Prostate gland (tissue), 2 donors: ENCODE results near the gene ZNF22. TPM values are rescaled to one million over a fixed set of nuclear protein-coding genes. Genes with fewer than 3 reads are reported as not detected.

Experiments used
- DNase-seq: peaks from one replicate; pipeline ENCODE4 v3.0.0-alpha.2; 2019; ENCODE audit warnings: low spot score
- H3K27ac ChIP-seq, 2 donors: fragments of 200-600 bp; sonication (generic); 2 replicates each; pipeline ENCODE4 v1.5.1; 2017 to 2019
- H3K27me3 ChIP-seq: fragments of 200-600 bp; sonication (generic); replicated peaks from 2 replicates; pipeline ENCODE4 v1.5.1; 2019; ENCODE audit not compliant: insufficient read depth
- H3K36me3 ChIP-seq, 2 donors: fragments of 200-600 bp; sonication (generic); 1 replicate in 1 of 2; 2 replicates in 1 of 2; pipeline versions ENCODE4 v1.5.1 to v1.8.1; 2017 to 2019
- H3K4me1 ChIP-seq: fragments of 200-600 bp; sonication (generic); replicated peaks from 2 replicates; pipeline ENCODE4 v1.5.1; 2019
- H3K4me3 ChIP-seq, 2 donors: fragments of 200-600 bp; sonication (generic); 2 replicates each; pipeline ENCODE4 v1.5.1; 2017 to 2019
- H3K9me3 ChIP-seq: fragments of 200-600 bp; sonication (generic); 2 replicates; pipeline ENCODE4 v1.5.1; 2017
- CTCF ChIP-seq, 4 experiments: fragments of 200-600 bp in 2 of 4; fragments of 450-650 bp in 2 of 4; sonication (generic) in 2 of 4; IDR thresholded peaks; 1 replicate in 3 of 4; 2 replicates in 1 of 4; pipeline ENCODE4 v1.5.1; 2016 to 2019; ENCODE audit warnings: antibody characterized with exemption in 4 of 4, mild to moderate bottlenecking in 2 of 4, moderate library complexity in 2 of 4
- POLR2A ChIP-seq: fragments of 450-650 bp; IDR thresholded peaks from one replicate; pipeline ENCODE4 v1.6.1; 2016; ENCODE audit warnings: antibody characterized with exemption, mild to moderate bottlenecking
- POLR2AphosphoS5 ChIP-seq: sonication (generic); formaldehyde crosslinking; IDR thresholded peaks from one replicate; pipeline ENCODE4 v1.6.1; 2017; ENCODE audit warnings: antibody characterized with exemption
- WGBS: methylation state at CpG from one replicate; pipeline ENCODE4 v1.1.5; 2018; 5-methylcytosine and 5-hydroxymethylcytosine counted together
- intact Hi-C: fragments of 100-400 bp; cut with DNase I; formaldehyde crosslinking; loops from one replicate; pipeline ENCODE4 v1.14.2; 2022
- total RNA-seq, 2 donors: library from RNA; depleted of rRNA; stranded (reverse); fragments of >200 nt; gene quantifications; one replicate each; pipeline ENCODE4 v1.1.0, GENCODE V29; 2016

Gene ZNF22
- total RNA-seq, 2 donors from 2014 or later: 15.8 to 24.2 TPM

GRCh38 chr10:44989597-44990301 is 11.0 kb upstream of the ZNF22 start:
- no peak for DNase-seq
- TF ChIP-seq POLR2A: no peak
- TF ChIP-seq CTCF (IDR thresholded peaks at IDR 0.05): no peak
- no peak for TF ChIP-seq POLR2AphosphoS5
- intact Hi-C loops: loop anchor here (10.0 kb wide), 1 partner anchor 605 kb away; no protein-coding TSS in a partner anchor
- Histone ChIP-seq H3K36me3 (no peaks in the 10 kb centered on the region), H3K4me3 (no peak overlapping the region), H3K27me3 (no peaks in the 10 kb centered on the region), H3K9me3 (no peaks in the 10 kb centered on the region), H3K27ac (no peak overlapping the region), H3K4me1 (peaks cover 6% of the 10 kb centered on the region)
- 76% methylated on average over 13 of the region's 14 CpGs for WGBS

GRCh38 chr10:44990302-44990655 is 10.4 kb upstream of the ZNF22 start:
- Histone ChIP-seq H3K27me3 (no peaks in the 10 kb centered on the region), H3K4me3 (no peak overlapping the region), H3K9me3 (no peaks in the 10 kb centered on the region), H3K36me3 (no peaks in the 10 kb centered on the region), H3K27ac (no peak overlapping the region), H3K4me1 (peaks cover 6% of the 10 kb centered on the region)
- no peak for DNase-seq
- intact Hi-C loops: loop anchor here (10.0 kb wide), 1 partner anchor 605 kb away; no protein-coding TSS in a partner anchor
- 36% methylated on average over 8 of the region's 8 CpGs for WGBS
- TF ChIP-seq CTCF (IDR thresholded peaks at IDR 0.05) (peak in 1 of 4 experiments; percentile 20), POLR2A (no peak)

DNA sequence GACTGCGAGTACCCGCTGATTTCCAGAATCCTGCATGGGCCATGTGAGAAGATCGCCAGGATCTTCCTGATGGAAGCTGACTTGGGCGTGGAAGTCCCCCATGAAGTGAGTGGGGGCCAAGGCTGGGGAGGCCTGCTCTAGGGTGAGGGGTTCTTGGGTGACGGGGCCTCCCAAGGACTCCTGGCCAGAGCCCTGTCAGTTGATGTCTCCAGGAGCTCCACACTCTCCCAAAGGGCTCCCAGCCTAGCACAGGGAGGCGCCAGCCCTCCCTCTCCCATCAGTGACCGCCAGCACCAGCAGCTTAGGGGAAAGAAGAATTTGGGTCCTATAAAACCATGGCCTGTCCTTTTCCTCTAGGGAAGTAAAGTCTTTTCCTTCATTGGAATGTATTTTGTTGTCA is 9.8 kb upstream of the ZNF22 start:
- peak overlapping the region in 1 of 2 donors; percentile 4 for H3K27ac ChIP-seq
- no peak overlapping the region for H3K4me3 ChIP-seq
- peaks cover 11% of the 10 kb centered on the region for H3K4me1 ChIP-seq
- 98% methylated on average over 7 of the region's 7 CpGs for WGBS
- TF ChIP-seq POLR2A (no peak), POLR2AphosphoS5 (no peak), CTCF (IDR thresholded peaks at IDR 0.05) (no peak)
- intact Hi-C loops: loop anchor here (10.0 kb wide), 1 partner anchor 604 kb away; no protein-coding TSS in a partner anchor
- no peaks in the 10 kb centered on the region for H3K9me3 ChIP-seq
- H3K36me3 ChIP-seq: no peaks in the 10 kb centered on the region
- no peaks in the 10 kb centered on the region for H3K27me3 ChIP-seq
- DNase-seq: no peak

DNA sequence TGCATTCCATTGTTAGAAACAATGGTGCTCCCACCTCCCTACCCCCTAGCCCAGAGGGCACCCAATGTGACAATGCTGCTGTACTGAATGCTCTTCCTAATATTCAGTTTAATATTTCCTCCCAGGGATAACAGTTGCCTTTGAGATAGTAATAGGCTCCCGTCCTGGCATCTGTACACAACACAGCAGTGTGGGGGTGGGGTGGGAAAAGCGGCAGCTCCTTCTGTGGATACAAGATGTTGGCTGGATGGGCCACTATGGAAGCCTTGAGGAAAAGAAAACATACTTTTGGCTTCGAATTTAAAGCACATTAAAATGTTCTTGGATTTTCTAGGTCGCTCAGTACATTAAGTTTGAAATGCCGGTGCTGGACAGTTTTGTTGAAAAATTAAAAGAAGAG is 9.2 kb upstream of the ZNF22 start:
- H3K4me1 ChIP-seq: peaks cover 14% of the 10 kb centered on the region
- TF ChIP-seq POLR2A (no peak), CTCF (IDR thresholded peaks at IDR 0.05) (no peak), POLR2AphosphoS5 (no peak)
- intact Hi-C loops: loop anchor here (10.0 kb wide), 1 partner anchor 603 kb away; no protein-coding TSS in a partner anchor
- H3K27ac ChIP-seq: peak overlapping the region in 1 of 2 donors; percentile 4
- H3K36me3 ChIP-seq: no peaks in the 10 kb centered on the region
- WGBS: 37% methylated on average over 5 of the region's 5 CpGs
- DNase-seq: peak; percentile 9
- no peak overlapping the region for H3K4me3 ChIP-seq
- no peaks in the 10 kb centered on the region for H3K27me3 ChIP-seq
- no peaks in the 10 kb centered on the region for H3K9me3 ChIP-seq
